Measurements from ENCODE around the gene DNAAF9.

The DNAAF9 gene

DNA sequence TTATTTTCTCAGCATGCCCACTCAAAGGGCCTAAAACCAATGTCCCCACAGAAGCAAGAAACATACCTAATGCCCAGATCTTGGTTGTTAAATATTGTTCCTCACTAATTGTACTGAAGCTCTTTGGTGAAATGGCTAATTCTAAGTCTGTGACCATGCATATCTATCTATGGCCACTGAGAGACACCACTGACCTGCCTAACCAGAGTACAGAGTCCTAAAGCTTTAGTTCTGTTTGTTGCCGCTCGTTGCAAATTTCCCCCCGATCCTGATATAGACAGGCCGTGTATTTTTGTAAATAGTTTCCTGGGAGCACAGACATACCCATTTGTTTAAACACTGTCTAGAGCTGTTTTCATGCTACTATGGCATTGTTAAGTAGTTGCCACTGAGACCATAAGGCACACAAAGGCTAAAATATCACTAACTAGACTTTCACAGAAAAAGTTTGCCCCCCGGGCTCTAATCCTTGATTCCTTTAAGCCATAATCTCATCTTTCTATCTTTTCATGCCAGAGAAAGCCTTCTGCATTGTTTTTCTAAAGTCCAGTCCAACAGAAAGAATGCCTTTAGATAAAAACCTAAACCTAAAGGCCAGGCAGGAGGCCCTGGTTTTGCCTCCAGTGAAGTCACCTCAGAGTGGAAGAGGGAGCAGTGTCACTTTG, 48.7 kb downstream of the DNAAF9 start:
- H3K79me2 ChIP-seq (ENCODE audit: low read length) = no peaks in the 10 kb centered on the region
- no peak overlapping the region for H2AFZ ChIP-seq (ENCODE audit: low read length)
- H3F3A ChIP-seq (ENCODE audit: insufficient read depth, low read length) = no peaks in the 10 kb centered on the region
- no peaks in the 10 kb centered on the region for H3K4me1 ChIP-seq (ENCODE audit: low read length)
- TF ChIP-seq, protein P1, sequence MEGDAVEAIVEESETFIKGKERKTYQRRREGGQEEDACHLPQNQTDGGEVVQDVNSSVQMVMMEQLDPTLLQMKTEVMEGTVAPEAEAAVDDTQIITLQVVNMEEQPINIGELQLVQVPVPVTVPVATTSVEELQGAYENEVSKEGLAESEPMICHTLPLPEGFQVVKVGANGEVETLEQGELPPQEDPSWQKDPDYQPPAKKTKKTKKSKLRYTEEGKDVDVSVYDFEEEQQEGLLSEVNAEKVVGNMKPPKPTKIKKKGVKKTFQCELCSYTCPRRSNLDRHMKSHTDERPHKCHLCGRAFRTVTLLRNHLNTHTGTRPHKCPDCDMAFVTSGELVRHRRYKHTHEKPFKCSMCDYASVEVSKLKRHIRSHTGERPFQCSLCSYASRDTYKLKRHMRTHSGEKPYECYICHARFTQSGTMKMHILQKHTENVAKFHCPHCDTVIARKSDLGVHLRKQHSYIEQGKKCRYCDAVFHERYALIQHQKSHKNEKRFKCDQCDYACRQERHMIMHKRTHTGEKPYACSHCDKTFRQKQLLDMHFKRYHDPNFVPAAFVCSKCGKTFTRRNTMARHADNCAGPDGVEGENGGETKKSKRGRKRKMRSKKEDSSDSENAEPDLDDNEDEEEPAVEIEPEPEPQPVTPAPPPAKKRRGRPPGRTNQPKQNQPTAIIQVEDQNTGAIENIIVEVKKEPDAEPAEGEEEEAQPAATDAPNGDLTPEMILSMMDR (IDR thresholded peaks at IDR 0.05; ENCODE audit: low read length) = no peak
- TF ChIP-seq EZH2phosphoT487 (IDR thresholded peaks at IDR 0.05; ENCODE audit: low read length) (no peak), EZH2 (optimal IDR thresholded peaks at IDR 0.05; ENCODE audit: low read depth, low read length) (no peak)
- H3K27ac ChIP-seq (ENCODE audit: low read length) = no peak overlapping the region
- no peak overlapping the region for H3K9ac ChIP-seq (ENCODE audit: low read length)
- no peak overlapping the region for H3K4me2 ChIP-seq (ENCODE audit: low read depth, low read length)
- H3K9me2 ChIP-seq (replicated peaks; ENCODE audit: insufficient read depth, low read length) = no peaks in the 10 kb centered on the region
- no peaks in the 10 kb centered on the region for H4K20me1 ChIP-seq (ENCODE audit: insufficient read depth, low read length)
- H3K4me3 ChIP-seq (ENCODE audit: low read length) = no peak overlapping the region
- no peaks in the 10 kb centered on the region for H3K36me3 ChIP-seq (replicated peaks; ENCODE audit: insufficient read depth, low read length)
- DNase-seq = no peak
- no peaks in the 10 kb centered on the region for H3K27me3 ChIP-seq (replicated peaks; ENCODE audit: insufficient read depth, low read length)
- H3K9me3 ChIP-seq (replicated peaks; ENCODE audit: insufficient read depth, low read length) = no peaks in the 10 kb centered on the region

Measured in MM.1S (cell line).